GM23338 (cell line): ENCODE results near the gene NKD1. TPM values are rescaled to one million over a fixed set of nuclear protein-coding genes. Genes with fewer than 3 reads are reported as not detected.

ENCODE experiments used
- ATAC-seq: fragments of 200-7000 bp; cut with Tn5 transposase; 3 replicates; pipeline ENCODE4 v1.9.1; 2020
- DNase-seq: peaks from one replicate; pipeline ENCODE4 v3.0.0-alpha.2; 2015; ENCODE audit warnings: low spot score
- H2AFZ ChIP-seq: fragments of 200-600 bp; sonication (generic); 2 replicates; pipeline ENCODE4 v1.8.0; 2016; ENCODE audit warnings: antibody characterized with exemption, mild to moderate bottlenecking, moderate library complexity
- H3F3A ChIP-seq: fragments of 200-600 bp; sonication (generic); replicated peaks from 2 replicates; pipeline ENCODE4 v1.8.0; 2017; ENCODE audit warnings: antibody characterized with exemption, mixed run types, low read depth
- H3K27ac ChIP-seq: fragments of 200-600 bp; sonication (generic); 2 replicates; pipeline ENCODE4 v1.6.1; 2016; ENCODE audit warnings: low read depth
- H3K27me3 ChIP-seq: fragments of 200-600 bp; sonication (generic); 2 replicates; pipeline ENCODE4 v1.8.0; 2016; ENCODE audit warnings: mild to moderate bottlenecking, mixed run types, moderate library complexity; ENCODE audit not compliant: insufficient read depth
- H3K36me3 ChIP-seq: fragments of 200-600 bp; sonication (generic); 2 replicates; pipeline ENCODE4 v1.8.0; 2016; ENCODE audit warnings: mild to moderate bottlenecking; ENCODE audit not compliant: insufficient read depth
- H3K4me1 ChIP-seq: fragments of 200-600 bp; sonication (generic); 2 replicates; pipeline ENCODE4 v1.8.0; 2016; ENCODE audit warnings: mild to moderate bottlenecking, moderate library complexity; ENCODE audit not compliant: insufficient read depth
- H3K4me2 ChIP-seq: fragments of 200-600 bp; sonication (generic); 2 replicates; pipeline ENCODE4 v1.7.1; 2017; ENCODE audit warnings: mixed run types
- H3K4me3 ChIP-seq: fragments of 200-600 bp; sonication (generic); 2 replicates; pipeline ENCODE4 v1.6.1; 2016; ENCODE audit warnings: mixed run types
- H3K79me2 ChIP-seq: fragments of 200-600 bp; sonication (generic); replicated peaks from 2 replicates; pipeline ENCODE4 v1.8.0; 2017; ENCODE audit warnings: mild to moderate bottlenecking; ENCODE audit not compliant: insufficient read depth
- H3K9me2 ChIP-seq: fragments of 200-600 bp; sonication (generic); 2 replicates; pipeline ENCODE4 v1.8.0; 2017; ENCODE audit not compliant: insufficient read depth
- H4K20me1 ChIP-seq: fragments of 200-600 bp; sonication (generic); replicated peaks from 2 replicates; pipeline ENCODE4 v1.8.0; 2017; ENCODE audit warnings: mild to moderate bottlenecking; ENCODE audit not compliant: insufficient read depth
- H3K27ac Mint-ChIP-seq: 2 replicates; pipeline ENCODE4 v1.8.0; 2020; ENCODE audit warnings: inconsistent platforms, mild to moderate bottlenecking, moderate library complexity, mixed read lengths
- H3K27me3 Mint-ChIP-seq: 3 replicates; pipeline ENCODE4 v1.8.0; 2022; ENCODE audit warnings: low read depth, mild to moderate bottlenecking, moderate library complexity, mixed read lengths, inconsistent platforms; ENCODE audit not compliant: insufficient read depth, poor library complexity
- H3K36me3 Mint-ChIP-seq: 3 replicates; pipeline ENCODE4 v1.8.0; 2021; ENCODE audit warnings: low read depth, mild to moderate bottlenecking, inconsistent platforms, moderate library complexity, mixed read lengths
- H3K4me1 Mint-ChIP-seq: 3 replicates; pipeline ENCODE4 v1.8.0; 2020; ENCODE audit warnings: mild to moderate bottlenecking, inconsistent platforms, mixed read lengths
- H3K4me3 Mint-ChIP-seq: 3 replicates; pipeline ENCODE4 v1.8.0; 2021; ENCODE audit warnings: moderate library complexity, mild to moderate bottlenecking, inconsistent platforms, mixed read lengths
- H3K9me3 Mint-ChIP-seq: 3 replicates; pipeline ENCODE4 v1.8.0; 2020; ENCODE audit warnings: moderate library complexity, mild to moderate bottlenecking, inconsistent platforms, mixed read lengths
- CREB1 ChIP-seq: fragments of 250-450 bp; sonication (Bioruptor Pico); IDR thresholded peaks from 2 replicates; pipeline ENCODE4 v1.5.0; 2020; ENCODE audit warnings: low read depth, mild to moderate bottlenecking, moderate library complexity
- CTCF ChIP-seq, 2 experiments: fragments of 200-600 bp in 1 of 2; sonication (generic) in 1 of 2; conservative IDR thresholded peaks; 2 replicates each; pipeline versions ENCODE4 v1.5.1 to v1.6.1; 2016 to 2017; ENCODE audit warnings: antibody characterized with exemption in 2 of 2, low read depth in 2 of 2, mild to moderate bottlenecking in 2 of 2, moderate library complexity in 1 of 2
- ETS1 ChIP-seq: IDR thresholded peaks from 2 replicates; pipeline ENCODE4 v1.6.1; 2016; ENCODE audit warnings: antibody characterized with exemption
- EZH2 ChIP-seq: fragments of 200-600 bp; sonication (generic); IDR thresholded peaks from one replicate; pipeline ENCODE4 v1.8.0; 2017; ENCODE audit warnings: antibody characterized with exemption, mild to moderate bottlenecking, low read depth; ENCODE audit not compliant: unreplicated experiment
- EZH2phosphoT487 ChIP-seq: fragments of 200-600 bp; sonication (generic); IDR thresholded peaks from one replicate; pipeline ENCODE4 v1.8.1; 2018; ENCODE audit warnings: antibody characterized with exemption; ENCODE audit not compliant: unreplicated experiment
- JUNB ChIP-seq: IDR thresholded peaks from one replicate; pipeline ENCODE4 v1.6.1; 2016; ENCODE audit warnings: antibody characterized with exemption; ENCODE audit not compliant: unreplicated experiment
- POLR2AphosphoS5 ChIP-seq: IDR thresholded peaks from 2 replicates; pipeline ENCODE4 v1.6.1; 2016; ENCODE audit warnings: antibody characterized with exemption, low read depth
- REST ChIP-seq: IDR thresholded peaks from one replicate; pipeline ENCODE4 v1.6.1; 2018; ENCODE audit warnings: antibody characterized with exemption; ENCODE audit not compliant: unreplicated experiment
- polyA plus RNA-seq: library from polyadenylated mRNA; unstranded; fragments of >200 nt; fragmentation: Nextera tagmentation; extraction: Ambion mirVana; gene quantifications from 2 replicates; pipeline ENCODE4 v1.2.1, GENCODE V29; 2016
- total RNA-seq: library from RNA; depleted of rRNA; stranded (reverse); fragments of >200 nt; shearing (Covaris generic); gene quantifications from 2 replicates; pipeline ENCODE4 v1.2.3, GENCODE V29; 2014

NKD1 gene
- total and polyA plus RNA-seq, 2 experiments from 2014 or later, result 2.1 to 2.3 TPM

DNA sequence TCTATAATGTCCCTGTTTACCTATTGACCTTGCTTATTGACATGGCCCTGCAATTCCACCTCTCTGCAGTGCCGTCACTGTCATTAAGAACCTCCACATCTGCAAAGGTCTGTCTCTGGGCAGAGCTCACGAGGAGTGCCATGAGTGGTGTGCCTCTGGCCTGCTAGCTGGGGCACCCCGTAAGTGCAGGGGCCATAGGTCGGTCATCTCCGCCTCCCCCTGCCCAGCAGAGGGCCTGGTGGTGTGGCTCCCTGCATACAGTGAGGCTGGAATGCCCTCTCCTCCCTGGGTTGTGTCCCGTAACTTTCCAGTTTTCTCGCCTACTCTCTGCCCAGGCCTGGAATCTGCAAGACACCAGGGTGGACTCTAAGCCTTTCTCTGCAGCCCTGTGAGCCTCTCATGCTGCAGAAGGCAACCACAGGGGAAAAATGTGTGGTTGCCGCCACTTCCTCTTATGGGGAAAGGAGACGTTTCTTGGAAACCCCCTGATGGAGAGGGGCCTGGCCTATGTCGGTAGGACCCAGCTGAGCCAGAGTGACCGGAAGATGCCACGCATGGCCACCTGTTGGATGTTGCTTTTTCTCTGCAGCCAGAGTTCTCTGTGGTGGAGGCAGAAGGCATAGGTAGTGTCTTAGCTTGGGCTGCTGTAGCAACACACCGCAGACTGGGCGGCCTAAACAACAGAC lies 135.6 kb downstream of the NKD1 start:
- no peak overlapping the region for H3K4me3 Mint-ChIP-seq
- Histone ChIP-seq H2AFZ (no peak overlapping the region), H3K4me2 (no peak overlapping the region), H3K4me1 (no peaks in the 10 kb centered on the region), H3K27ac (no peak overlapping the region), H3K4me3 (no peak overlapping the region), H4K20me1 (no peaks in the 10 kb centered on the region), H3K36me3 (no peaks in the 10 kb centered on the region), H3K27me3 (no peaks in the 10 kb centered on the region), H3K79me2 (no peaks in the 10 kb centered on the region), H3K9me2 (no peaks in the 10 kb centered on the region), H3F3A (no peaks in the 10 kb centered on the region)
- no peak for TF ChIP-seq ETS1
- TF ChIP-seq CREB1 (CRISPR knock-in tag), result no peak
- 0 out of 4 replicates have a peak, but pooled peaks of 1 of the 2 experiments have one; percentile 3 for TF ChIP-seq CTCF (conservative IDR thresholded peaks at IDR 0.05; ENCODE audit: low read depth in 2 of 2)
- H3K27me3 Mint-ChIP-seq, result no peaks in the 10 kb centered on the region
- no peak overlapping the region for H3K27ac Mint-ChIP-seq
- H3K4me1 Mint-ChIP-seq, result no peaks in the 10 kb centered on the region; the same call in 2 of the 3 replicates
- H3K9me3 Mint-ChIP-seq, result no peaks in the 10 kb centered on the region
- peak; percentile 45; the same call in 2 of the 3 replicates for ATAC-seq
- H3K36me3 Mint-ChIP-seq, result no peaks in the 10 kb centered on the region
- no peak for DNase-seq

- Histone ChIP-seq H3K79me2 (no peaks in the 10 kb centered on the region), H2AFZ (no peak overlapping the region), H3K27ac (no peak overlapping the region), H4K20me1 (no peaks in the 10 kb centered on the region), H3K4me2 (no peak overlapping the region), H3K4me3 (no peak overlapping the region), H3K9me2 (no peaks in the 10 kb centered on the region), H3F3A (no peaks in the 10 kb centered on the region), H3K27me3 (no peaks in the 10 kb centered on the region), H3K36me3 (no peaks in the 10 kb centered on the region), H3K4me1 (no peaks in the 10 kb centered on the region)
- Mint-ChIP-seq H3K27me3 (no peaks in the 10 kb centered on the region), H3K36me3 (no peaks in the 10 kb centered on the region), H3K27ac (no peak overlapping the region), H3K9me3 (no peaks in the 10 kb centered on the region), H3K4me1 (no peaks in the 10 kb centered on the region), H3K4me3 (no peak overlapping the region)
- no peak for DNase-seq
- ATAC-seq, result no peak
- TF ChIP-seq REST (no peak), EZH2phosphoT487 (no peak), JUNB (no peak), POLR2AphosphoS5 (no peak), CTCF (conservative IDR thresholded peaks at IDR 0.05; ENCODE audit: low read depth in 2 of 2) (no peak), EZH2 (no peak)
Observed at GRCh38 chr16:50684823-50685461, 136.7 kb downstream of the NKD1 start.
